SU-DHL-6 (cell line): ENCODE data around the gene ODF2.
"Not testable (repeated sequence)": the region's sequence is repeated elsewhere in the genome, so short reads cannot be mapped to it uniquely, and the experiment has no call there.

ENCODE experiments used
- EZH2phosphoT487 ChIP-seq: fragments of 200-600 bp; sonication (generic), shearing (Covaris generic); conservative IDR thresholded peaks from 2 replicates; pipeline ENCODE4 v1.6.1; 2018; ENCODE audit warnings: mild to moderate bottlenecking, antibody characterized with exemption, low read length, moderate library complexity, mixed read lengths
- TF ChIP-seq, protein P1 (sequence below): fragments of 200-600 bp; sonication (generic); IDR thresholded peaks from one replicate; pipeline ENCODE4 v1.5.1; 2017; ENCODE audit warnings: antibody characterized with exemption, mild to moderate bottlenecking, low read length, moderate library complexity; ENCODE audit not compliant: insufficient read depth, poor library complexity, severe bottlenecking

DNA sequence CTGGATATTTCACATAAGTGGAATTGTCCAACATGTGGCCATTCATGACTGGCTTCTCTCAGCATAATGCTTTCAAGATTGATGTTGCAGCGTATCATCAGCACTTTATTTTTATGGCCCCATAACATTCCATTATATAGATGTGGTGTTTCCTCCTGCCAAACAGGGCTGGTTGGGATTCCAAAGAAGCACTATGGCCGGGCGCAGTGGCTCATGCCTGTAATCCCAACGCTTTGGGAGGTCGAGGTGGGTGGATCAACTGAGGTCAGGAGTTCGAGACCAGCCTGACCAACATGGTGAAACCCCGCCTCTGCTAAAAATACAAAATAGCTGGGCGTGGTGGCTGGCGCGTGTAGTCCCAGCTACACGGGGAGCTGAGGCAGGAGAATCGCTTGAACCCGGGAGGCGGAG lies 47.6 kb downstream of the ODF2 start:
- TF ChIP-seq, protein P1, sequence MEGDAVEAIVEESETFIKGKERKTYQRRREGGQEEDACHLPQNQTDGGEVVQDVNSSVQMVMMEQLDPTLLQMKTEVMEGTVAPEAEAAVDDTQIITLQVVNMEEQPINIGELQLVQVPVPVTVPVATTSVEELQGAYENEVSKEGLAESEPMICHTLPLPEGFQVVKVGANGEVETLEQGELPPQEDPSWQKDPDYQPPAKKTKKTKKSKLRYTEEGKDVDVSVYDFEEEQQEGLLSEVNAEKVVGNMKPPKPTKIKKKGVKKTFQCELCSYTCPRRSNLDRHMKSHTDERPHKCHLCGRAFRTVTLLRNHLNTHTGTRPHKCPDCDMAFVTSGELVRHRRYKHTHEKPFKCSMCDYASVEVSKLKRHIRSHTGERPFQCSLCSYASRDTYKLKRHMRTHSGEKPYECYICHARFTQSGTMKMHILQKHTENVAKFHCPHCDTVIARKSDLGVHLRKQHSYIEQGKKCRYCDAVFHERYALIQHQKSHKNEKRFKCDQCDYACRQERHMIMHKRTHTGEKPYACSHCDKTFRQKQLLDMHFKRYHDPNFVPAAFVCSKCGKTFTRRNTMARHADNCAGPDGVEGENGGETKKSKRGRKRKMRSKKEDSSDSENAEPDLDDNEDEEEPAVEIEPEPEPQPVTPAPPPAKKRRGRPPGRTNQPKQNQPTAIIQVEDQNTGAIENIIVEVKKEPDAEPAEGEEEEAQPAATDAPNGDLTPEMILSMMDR: not testable (repeated sequence)
- not testable (repeated sequence) for TF ChIP-seq EZH2phosphoT487
